Measurements from ENCODE around the gene RNF144A.
A peak's percentile ranks its signal among the peaks of the same experiment; 100 is the strongest.

The RNF144A gene

DNA sequence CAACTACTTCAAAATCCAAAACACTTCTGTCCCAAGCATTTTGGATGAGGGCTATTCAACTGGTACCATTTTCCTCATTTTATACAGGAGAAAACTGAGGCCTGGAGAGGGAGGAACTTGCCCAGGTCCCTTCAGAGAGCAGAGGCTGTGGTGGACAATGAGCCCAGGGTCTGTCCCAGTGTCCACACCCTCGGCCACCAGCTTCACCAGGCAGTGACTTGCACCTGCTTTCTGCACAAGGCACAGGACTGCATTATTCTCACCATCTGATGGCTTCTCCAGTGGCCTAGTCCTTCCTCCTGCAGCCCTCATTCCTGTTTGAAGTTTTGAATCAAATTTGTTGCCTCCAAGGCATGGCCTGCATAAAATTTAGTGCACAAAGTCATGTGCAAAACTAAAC, 53.3 kb downstream of the RNF144A start:
- H3K4me3 ChIP-seq (ENCODE audit: low read length): no peak overlapping the region
- TF ChIP-seq, protein P1, sequence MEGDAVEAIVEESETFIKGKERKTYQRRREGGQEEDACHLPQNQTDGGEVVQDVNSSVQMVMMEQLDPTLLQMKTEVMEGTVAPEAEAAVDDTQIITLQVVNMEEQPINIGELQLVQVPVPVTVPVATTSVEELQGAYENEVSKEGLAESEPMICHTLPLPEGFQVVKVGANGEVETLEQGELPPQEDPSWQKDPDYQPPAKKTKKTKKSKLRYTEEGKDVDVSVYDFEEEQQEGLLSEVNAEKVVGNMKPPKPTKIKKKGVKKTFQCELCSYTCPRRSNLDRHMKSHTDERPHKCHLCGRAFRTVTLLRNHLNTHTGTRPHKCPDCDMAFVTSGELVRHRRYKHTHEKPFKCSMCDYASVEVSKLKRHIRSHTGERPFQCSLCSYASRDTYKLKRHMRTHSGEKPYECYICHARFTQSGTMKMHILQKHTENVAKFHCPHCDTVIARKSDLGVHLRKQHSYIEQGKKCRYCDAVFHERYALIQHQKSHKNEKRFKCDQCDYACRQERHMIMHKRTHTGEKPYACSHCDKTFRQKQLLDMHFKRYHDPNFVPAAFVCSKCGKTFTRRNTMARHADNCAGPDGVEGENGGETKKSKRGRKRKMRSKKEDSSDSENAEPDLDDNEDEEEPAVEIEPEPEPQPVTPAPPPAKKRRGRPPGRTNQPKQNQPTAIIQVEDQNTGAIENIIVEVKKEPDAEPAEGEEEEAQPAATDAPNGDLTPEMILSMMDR (conservative IDR thresholded peaks at IDR 0.05; ENCODE audit: low read depth, low read length): no peak
- DNase-seq (ENCODE audit: low read depth): no peak

DNA sequence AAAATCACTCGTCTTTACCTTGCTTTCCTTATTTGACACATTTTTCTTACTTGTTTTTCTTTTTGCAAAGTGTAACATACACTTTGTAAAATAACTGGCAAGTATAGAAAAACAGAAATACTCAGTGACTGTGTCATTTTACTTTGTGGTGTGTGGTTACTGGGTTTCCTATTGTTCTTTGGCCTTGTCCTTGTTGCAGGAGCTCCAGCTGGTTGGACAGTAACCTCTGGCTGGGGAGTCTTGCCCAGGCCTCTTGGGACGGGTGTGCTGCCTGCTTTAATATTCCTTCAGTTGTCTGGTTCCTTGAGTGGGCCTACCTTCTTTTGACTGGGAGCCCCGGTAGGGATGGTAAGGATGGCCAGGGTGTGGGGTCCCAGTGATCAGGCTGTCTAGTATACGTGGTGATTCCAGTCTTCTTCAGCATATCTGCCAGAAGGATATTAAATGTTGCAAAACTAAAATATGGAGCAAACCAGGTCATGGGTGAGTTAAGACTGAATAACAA, 53.8 kb downstream of the RNF144A start:
- H3K4me3 ChIP-seq (ENCODE audit: low read length): no peak overlapping the region
- DNase-seq (ENCODE audit: low read depth): no peak

DNA sequence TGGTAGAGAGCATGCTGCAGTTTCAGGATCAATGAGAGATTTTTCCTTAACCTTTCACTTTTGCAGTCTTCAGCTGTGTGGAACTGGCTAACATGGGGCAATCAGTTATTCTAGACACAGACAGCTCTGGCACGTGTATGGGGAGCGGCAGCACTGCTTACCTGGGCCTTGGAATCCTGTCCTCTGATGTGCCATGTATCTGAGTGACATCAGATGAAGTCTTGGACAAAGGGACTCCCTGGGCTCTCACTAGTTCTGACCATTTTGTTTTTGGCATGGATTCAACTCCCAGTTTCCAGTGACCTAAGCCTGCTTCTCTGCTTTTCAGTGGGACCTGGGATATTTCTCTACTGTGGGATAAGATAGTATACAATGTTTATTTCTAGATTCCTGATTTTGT, 54.3 kb downstream of the RNF144A start:
- no peak overlapping the region for H3K4me3 ChIP-seq (ENCODE audit: low read length)
- TF ChIP-seq, protein P1 (conservative IDR thresholded peaks at IDR 0.05; ENCODE audit: low read depth, low read length): no peak
- no peak for DNase-seq (ENCODE audit: low read depth)

More for the DNA sequence above, 53.8 kb downstream of the RNF144A start:
- TF ChIP-seq, protein P1 (conservative IDR thresholded peaks at IDR 0.05; ENCODE audit: low read depth, low read length): no peak

DNA sequence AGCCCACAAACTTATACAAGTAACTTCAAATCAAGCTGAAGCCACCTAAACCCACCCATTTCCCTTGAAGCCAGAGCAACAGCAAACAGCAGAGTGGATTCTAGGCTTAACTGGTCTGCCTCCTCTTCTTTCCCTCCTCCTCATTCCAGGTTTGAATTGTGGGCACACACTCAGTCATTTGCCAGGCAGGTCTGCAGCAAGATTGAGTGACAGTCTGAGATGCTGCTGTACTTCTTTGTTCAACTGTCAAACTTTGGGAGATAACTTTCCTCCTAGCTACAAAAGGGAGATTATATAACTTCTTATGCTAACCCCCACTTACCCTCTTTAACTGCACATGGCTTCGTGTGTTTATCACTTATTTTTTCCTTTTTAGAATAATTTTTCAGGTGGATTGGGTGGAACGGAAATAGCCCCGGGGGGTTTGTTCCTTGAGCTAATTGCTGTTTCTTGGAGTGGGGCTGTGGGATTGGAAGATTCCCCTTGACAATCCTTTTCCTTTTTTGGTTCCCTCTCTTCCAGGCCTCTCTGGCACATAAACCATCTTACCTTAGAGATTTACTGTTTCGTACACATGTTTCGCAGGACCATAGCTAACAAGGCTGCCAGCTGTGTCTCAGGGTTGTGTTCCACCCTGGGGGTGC, 55.0 kb downstream of the RNF144A start:
- DNase-seq (ENCODE audit: low read depth): no peak
- H3K4me3 ChIP-seq (ENCODE audit: low read length): no peak overlapping the region
- TF ChIP-seq, protein P1 (conservative IDR thresholded peaks at IDR 0.05; ENCODE audit: low read depth, low read length): no peak

DNA sequence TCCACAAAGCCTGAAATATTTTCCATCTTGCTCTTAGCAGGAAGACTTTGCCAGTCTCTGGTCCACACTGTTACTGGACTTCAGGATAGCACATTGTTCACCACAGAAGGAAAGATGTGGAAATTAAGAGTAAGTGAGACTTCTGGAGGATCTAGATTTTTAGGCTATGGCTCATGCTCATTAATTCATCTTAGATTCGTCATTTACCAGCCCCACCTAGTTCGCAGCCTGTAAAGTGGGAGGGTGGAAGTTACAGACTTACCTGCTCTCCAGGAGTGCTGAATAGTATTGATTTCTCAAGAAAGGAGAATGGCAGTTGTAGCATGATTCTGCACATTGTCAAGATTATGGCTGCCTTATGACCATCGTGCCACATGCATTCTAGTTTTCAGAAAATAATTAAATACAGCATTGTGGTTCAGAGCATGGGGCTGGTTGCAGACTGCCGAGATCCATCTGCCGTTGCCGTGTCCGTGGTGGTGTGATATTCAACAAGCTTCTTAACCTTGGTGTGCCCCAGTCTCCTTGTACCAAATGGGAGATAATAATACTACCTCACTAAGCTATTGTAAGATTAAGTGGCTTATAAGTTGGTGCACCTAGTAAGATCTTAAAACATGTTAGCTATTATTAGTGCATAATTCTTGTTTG, 56.8 kb downstream of the RNF144A start:
- H3K4me3 ChIP-seq (ENCODE audit: low read length): no peak overlapping the region
- TF ChIP-seq, protein P1 (conservative IDR thresholded peaks at IDR 0.05; ENCODE audit: low read depth, low read length): no peak
- no peak for DNase-seq (ENCODE audit: low read depth)

DNA sequence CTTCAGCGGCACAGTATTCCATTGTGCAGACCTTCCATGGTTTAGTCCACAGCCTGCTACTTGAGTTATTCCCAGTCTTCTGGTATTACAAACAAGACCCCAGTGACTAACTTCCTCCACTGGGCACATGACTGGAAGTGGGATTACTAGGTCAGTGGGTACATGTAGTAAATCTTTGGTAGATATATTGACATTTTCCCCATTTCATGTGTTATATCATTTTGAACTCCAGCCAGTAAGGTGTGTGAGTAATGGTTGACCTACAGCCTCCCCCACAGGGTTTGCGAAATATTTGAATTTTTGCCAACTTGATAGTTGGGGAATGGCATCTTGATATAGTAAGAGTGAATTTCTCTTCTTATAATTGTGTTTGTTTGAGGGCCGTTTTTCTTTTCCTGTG, 58.8 kb downstream of the RNF144A start:
- TF ChIP-seq, protein P1 (conservative IDR thresholded peaks at IDR 0.05; ENCODE audit: low read depth, low read length): no peak
- peak; percentile 60 for DNase-seq (ENCODE audit: low read depth)
- H3K4me3 ChIP-seq (ENCODE audit: low read length): no peak overlapping the region
